Body of pancreas (tissue), 4 donors: ENCODE data around the gene KCNJ10. TPM values are rescaled to one million over a fixed set of nuclear protein-coding genes. Genes with fewer than 3 reads are reported as not detected.

Experiments used
- ATAC-seq: fragments of 150-250 bp; one replicate; pipeline ENCODE4 v1.9.1; 2016
- DNase-seq, 4 donors: peaks; one replicate each; pipeline ENCODE4 v3.0.0-alpha.2; 2019
- H3K27ac ChIP-seq, 4 donors: fragments of 200-600 bp; sonication (generic); 1 replicate in 3 of 4; 2 replicates in 1 of 4; pipeline versions ENCODE4 v1.5.1 to v1.6.1; 2016 to 2019; ENCODE audit warnings: mild to moderate bottlenecking in 1 of 4, mixed read lengths in 1 of 4, moderate library complexity in 1 of 4
- H3K27me3 ChIP-seq, 2 donors: fragments of 200-600 bp; sonication (generic); one replicate each; pipeline ENCODE4 v1.6.0; 2016; ENCODE audit warnings: mild to moderate bottlenecking in 1 of 2
- H3K36me3 ChIP-seq, 2 donors: fragments of 200-600 bp; sonication (generic); replicated peaks in 1 of 2; 2 replicates each; pipeline ENCODE4 v1.5.1; 2016; ENCODE audit warnings: low read depth in 2 of 2; ENCODE audit not compliant: insufficient read depth in 1 of 2
- H3K4me1 ChIP-seq: fragments of 200-600 bp; sonication (generic); one replicate; pipeline ENCODE4 v1.6.0; 2016
- H3K4me3 ChIP-seq, 2 donors: fragments of 200-600 bp; sonication (generic); 1 replicate in 1 of 2; 2 replicates in 1 of 2; pipeline ENCODE4 v1.5.1; 2016 to 2019
- H3K9me3 ChIP-seq, 3 donors: fragments of 200-600 bp; sonication (generic); 1 replicate in 2 of 3; 2 replicates in 1 of 3; pipeline ENCODE4 v1.5.1; 2016
- POLR2A ChIP-seq, 3 donors: fragments of 450-650 bp; IDR thresholded peaks; one replicate each; pipeline ENCODE4 v1.6.1; 2016; ENCODE audit warnings: antibody characterized with exemption in 3 of 3, mild to moderate bottlenecking in 2 of 3
- WGBS, 2 donors: methylation state at CpG; one replicate each; pipeline ENCODE4 v1.1.5; 2017; 5-methylcytosine and 5-hydroxymethylcytosine counted together
- intact Hi-C: fragments of 100-400 bp; cut with DNase I; formaldehyde crosslinking; loops from one replicate; pipeline ENCODE4 v1.15.1; 2023
- total RNA-seq, 2 donors: library from RNA; depleted of rRNA; stranded (reverse); fragments of >200 nt; gene quantifications; one replicate each; pipeline ENCODE4 v1.1.0, GENCODE V29; 2016
- TF ChIP-seq, protein P1 (sequence below), 7 experiments: fragments of 450-650 bp in 4 of 7; fragments of 200-600 bp in 3 of 7; sonication (generic) in 3 of 7; IDR thresholded peaks; one replicate each; pipeline ENCODE4 v1.5.1; 2016 to 2019; ENCODE audit warnings: antibody characterized with exemption in 7 of 7

The KCNJ10 gene
- total RNA-seq, 2 donors from 2014 or later: not detected

DNA sequence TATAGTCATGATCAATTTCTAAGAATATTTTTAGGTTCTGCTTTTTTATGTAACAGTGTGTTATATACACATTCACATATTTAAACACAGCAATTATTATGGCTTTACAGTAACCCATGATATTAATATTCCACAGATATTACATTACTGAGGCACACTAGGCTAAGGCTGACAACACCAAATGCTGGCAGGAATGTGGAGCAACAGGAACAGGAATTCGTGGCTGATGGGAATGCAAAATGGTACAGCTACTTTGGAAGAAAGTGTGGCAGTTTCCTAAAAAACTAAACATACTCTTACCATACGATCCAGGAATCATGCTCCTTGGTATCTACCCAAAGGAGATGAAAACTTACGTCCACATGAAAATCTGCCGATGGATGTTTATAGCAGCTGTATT is 9.5 kb upstream of the KCNJ10 start:
- peaks cover 0 to 14% of the 10 kb centered on the region in 2 donors for H3K27me3 ChIP-seq
- WGBS, 2 donors: 41 to 56% methylated on average over 4 of the region's 4 CpGs
- TF ChIP-seq, protein P1, sequence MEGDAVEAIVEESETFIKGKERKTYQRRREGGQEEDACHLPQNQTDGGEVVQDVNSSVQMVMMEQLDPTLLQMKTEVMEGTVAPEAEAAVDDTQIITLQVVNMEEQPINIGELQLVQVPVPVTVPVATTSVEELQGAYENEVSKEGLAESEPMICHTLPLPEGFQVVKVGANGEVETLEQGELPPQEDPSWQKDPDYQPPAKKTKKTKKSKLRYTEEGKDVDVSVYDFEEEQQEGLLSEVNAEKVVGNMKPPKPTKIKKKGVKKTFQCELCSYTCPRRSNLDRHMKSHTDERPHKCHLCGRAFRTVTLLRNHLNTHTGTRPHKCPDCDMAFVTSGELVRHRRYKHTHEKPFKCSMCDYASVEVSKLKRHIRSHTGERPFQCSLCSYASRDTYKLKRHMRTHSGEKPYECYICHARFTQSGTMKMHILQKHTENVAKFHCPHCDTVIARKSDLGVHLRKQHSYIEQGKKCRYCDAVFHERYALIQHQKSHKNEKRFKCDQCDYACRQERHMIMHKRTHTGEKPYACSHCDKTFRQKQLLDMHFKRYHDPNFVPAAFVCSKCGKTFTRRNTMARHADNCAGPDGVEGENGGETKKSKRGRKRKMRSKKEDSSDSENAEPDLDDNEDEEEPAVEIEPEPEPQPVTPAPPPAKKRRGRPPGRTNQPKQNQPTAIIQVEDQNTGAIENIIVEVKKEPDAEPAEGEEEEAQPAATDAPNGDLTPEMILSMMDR (IDR thresholded peaks at IDR 0.05): no peak
- TF ChIP-seq POLR2A (IDR thresholded peaks at IDR 0.05): no peak
- no peaks in the 10 kb centered on the region for H3K36me3 ChIP-seq
- DNase-seq (no peak), ATAC-seq (no peak)
- H3K9me3 ChIP-seq: no peaks in the 10 kb centered on the region
- H3K4me3 ChIP-seq: no peak overlapping the region
- peaks cover 14% of the 10 kb centered on the region for H3K4me1 ChIP-seq
- intact Hi-C loops: no loop called here
- H3K27ac ChIP-seq: no peak overlapping the region

DNA sequence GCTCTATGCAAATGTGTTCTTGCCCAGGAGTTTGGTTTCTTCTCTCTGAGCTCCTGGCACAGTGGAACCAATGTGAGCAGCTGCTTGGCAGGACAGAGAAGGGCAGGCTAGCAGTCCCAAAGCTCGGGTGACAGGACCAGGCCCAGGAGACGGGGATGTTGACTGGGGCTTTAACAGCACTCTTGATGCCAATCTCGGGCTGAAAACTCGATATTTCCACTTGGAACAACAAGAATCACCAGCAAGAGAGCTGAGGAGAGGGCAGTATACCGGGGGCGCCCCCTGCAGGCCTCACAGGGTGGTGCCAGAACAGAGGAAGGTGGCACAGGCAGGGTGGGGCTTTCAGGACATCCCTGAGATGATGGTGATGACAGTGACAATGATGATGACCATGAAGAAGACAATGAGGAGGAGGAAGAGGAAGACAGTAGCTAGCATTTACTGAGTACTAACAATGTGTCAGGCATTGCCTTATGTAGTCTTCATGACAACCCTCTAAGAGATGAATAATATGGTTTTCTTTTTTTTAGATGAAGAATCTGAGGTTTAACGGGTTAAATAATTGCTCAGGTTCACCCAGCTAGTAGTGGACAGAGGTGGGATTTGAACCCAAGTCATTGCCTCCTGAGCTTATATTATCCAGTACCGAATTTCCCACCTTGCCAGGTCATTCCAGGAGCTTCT is 8.7 kb upstream of the KCNJ10 start:
- WGBS, 2 donors: 13 to 16% methylated on average over 8 of the region's 8 CpGs
- Histone ChIP-seq H3K4me3 (no peak overlapping the region), H3K9me3 (no peaks in the 10 kb centered on the region), H3K27ac (no peak overlapping the region), H3K36me3 (no peaks in the 10 kb centered on the region), H3K4me1 (peaks cover 6% of the 10 kb centered on the region), H3K27me3 (peaks cover 0 to 14% of the 10 kb centered on the region in 2 donors)
- intact Hi-C loops: no loop called here
- TF ChIP-seq POLR2A (IDR thresholded peaks at IDR 0.05): no peak
- TF ChIP-seq, protein P1 (IDR thresholded peaks at IDR 0.05): peak; percentile 43 to 69 (median 61)
- DNase-seq: peak in 3 of 4 donors; percentile 53 to 66 (median 59)
- ATAC-seq: peak; percentile 62

- Histone ChIP-seq H3K36me3 (no peaks in the 10 kb centered on the region), H3K4me3 (no peak overlapping the region), H3K27me3 (peaks cover 0 to 14% of the 10 kb centered on the region in 2 donors), H3K27ac (no peak overlapping the region), H3K9me3 (no peaks in the 10 kb centered on the region), H3K4me1 (no peaks in the 10 kb centered on the region)
- TF ChIP-seq, protein P1 (IDR thresholded peaks at IDR 0.05): no peak
- no peak for TF ChIP-seq POLR2A (IDR thresholded peaks at IDR 0.05)
- intact Hi-C loops: no loop called here
- ATAC-seq: no peak
- no peak for DNase-seq
Observed at GRCh38 chr1:160077486-160077885, 7.5 kb upstream of the KCNJ10 start.

- H3K27ac ChIP-seq: no peak overlapping the region
- H3K27me3 ChIP-seq: peaks cover 0 to 10% of the 10 kb centered on the region in 2 donors
- WGBS, 2 donors: 68 to 80% methylated on average over 3 of the region's 3 CpGs
- H3K9me3 ChIP-seq: no peaks in the 10 kb centered on the region
- no peaks in the 10 kb centered on the region for H3K36me3 ChIP-seq
- H3K4me3 ChIP-seq: no peak overlapping the region
- no peak for ATAC-seq
- TF ChIP-seq POLR2A (IDR thresholded peaks at IDR 0.05): no peak
- TF ChIP-seq, protein P1 (IDR thresholded peaks at IDR 0.05): no peak
- intact Hi-C loops: no loop called here
- DNase-seq: no peak
- H3K4me1 ChIP-seq: no peaks in the 10 kb centered on the region
Observed at GRCh38 chr1:160076295-160076694, 6.3 kb upstream of the KCNJ10 start.

DNA sequence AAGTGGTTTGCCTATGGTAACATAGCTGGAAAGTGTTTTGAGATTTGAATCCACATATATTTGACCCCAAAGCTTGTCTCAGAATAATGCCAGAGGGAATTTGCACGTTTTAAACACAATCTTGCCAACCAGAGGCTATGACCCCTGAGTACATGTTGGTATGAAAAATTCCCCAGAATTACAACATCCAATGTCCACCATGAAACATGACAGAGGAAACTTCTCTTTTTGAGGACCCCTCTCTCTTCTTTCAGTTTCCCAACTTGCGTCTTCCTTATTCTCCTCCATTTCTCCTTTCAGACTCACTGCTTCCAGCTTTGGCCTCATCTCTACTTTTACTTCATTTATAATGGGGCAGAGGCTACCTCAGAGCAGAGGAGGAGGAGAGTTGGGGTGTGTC is 5.9 kb upstream of the KCNJ10 start:
- TF ChIP-seq, protein P1 (IDR thresholded peaks at IDR 0.05): no peak
- no peak for TF ChIP-seq POLR2A (IDR thresholded peaks at IDR 0.05)
- no peak overlapping the region for H3K27ac ChIP-seq
- intact Hi-C loops: no loop called here

More for the DNA sequence above, 5.9 kb upstream of the KCNJ10 start:
- ATAC-seq (no peak), DNase-seq (no peak)
- Histone ChIP-seq H3K36me3 (no peaks in the 10 kb centered on the region), H3K9me3 (no peaks in the 10 kb centered on the region), H3K4me1 (peaks cover 2% of the 10 kb centered on the region), H3K27me3 (peaks cover 0 to 5% of the 10 kb centered on the region in 2 donors), H3K4me3 (no peak overlapping the region)
- 39 to 46% methylated on average over 2 of the region's 2 CpGs for WGBS, 2 donors
